ENCODE measurements around the gene GDF15. TPM values are rescaled to one million over a fixed set of nuclear protein-coding genes. Genes with fewer than 3 reads are reported as not detected.
"Not testable (repeated sequence)": the region's sequence is repeated elsewhere in the genome, so short reads cannot be mapped to it uniquely, and the experiment has no call there.

The GDF15 gene
- polyA plus RNA-seq, 3 donors: 0.36 TPM; not detected in 2

DNA sequence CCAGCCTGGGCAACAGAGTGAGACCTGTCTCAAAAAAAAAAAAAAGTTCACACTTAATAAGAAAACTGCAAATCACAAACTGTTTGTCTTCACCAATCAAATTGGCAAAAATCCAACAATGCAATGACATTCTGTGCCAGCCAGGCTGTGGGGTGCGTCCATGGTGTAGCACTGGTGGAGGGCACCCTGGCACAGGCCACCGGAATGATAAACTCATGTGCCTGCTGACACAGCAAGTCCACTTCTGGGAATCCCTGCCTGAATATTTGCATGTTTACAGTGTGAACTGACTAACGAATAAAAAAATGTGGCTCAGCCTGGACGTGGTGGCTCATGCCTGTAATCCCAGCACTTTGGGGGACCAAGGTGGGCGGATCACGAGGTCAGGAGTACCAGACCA lies 13.1 kb downstream of the GDF15 start:
- no peaks in the 10 kb centered on the region for H3K9me3 ChIP-seq (replicated peaks in 1 of 2; ENCODE audit: control insufficient read depth in 1 of 2, insufficient read depth in 1 of 2, low read length in 2 of 2)
- Mint-ChIP-seq H3K4me3 (no peak overlapping the region), H3K27me3 (ENCODE audit: low read depth in 3 of 3) (peaks cover 0 to 3% (median 0%) of the 10 kb centered on the region in 3 donors), H3K27ac (peak overlapping the region in 6 of 7 donors; percentile 18 to 98 (median 86)), H3K4me1 (peaks cover 63% of the 10 kb centered on the region), H3K36me3 (peaks cover 24 to 29% of the 10 kb centered on the region in 2 donors), H3K9me3 (peaks cover 0 to 2% (median 0%) of the 10 kb centered on the region in 7 donors)
- H4K20me1 ChIP-seq (ENCODE audit: insufficient read depth, low read length): peaks cover 30% of the 10 kb centered on the region
- no peaks in the 10 kb centered on the region for H3K27me3 ChIP-seq (ENCODE audit: control insufficient read depth in 2 of 2, insufficient read depth in 2 of 2, low read length in 2 of 2)
- DNase-seq: peak in 1 of 3 donors; percentile 49
- H3K36me3 ChIP-seq (replicated peaks in 1 of 2; ENCODE audit: control insufficient read depth in 1 of 2, insufficient read depth in 2 of 2, low read length in 2 of 2): peaks cover 18 to 24% of the 10 kb centered on the region in 2 donors
- H3K4me1 ChIP-seq (ENCODE audit: control insufficient read depth in 1 of 2, insufficient read depth in 2 of 2, low read length in 2 of 2): peaks cover 85 to 95% of the 10 kb centered on the region in 2 donors
- H2AFZ ChIP-seq (ENCODE audit: insufficient read depth, low read depth, low read length, poor library complexity, severe bottlenecking): no peak overlapping the region
- intact Hi-C loops (cut with micrococcal nuclease): no loop called here
- TF ChIP-seq, protein P1, sequence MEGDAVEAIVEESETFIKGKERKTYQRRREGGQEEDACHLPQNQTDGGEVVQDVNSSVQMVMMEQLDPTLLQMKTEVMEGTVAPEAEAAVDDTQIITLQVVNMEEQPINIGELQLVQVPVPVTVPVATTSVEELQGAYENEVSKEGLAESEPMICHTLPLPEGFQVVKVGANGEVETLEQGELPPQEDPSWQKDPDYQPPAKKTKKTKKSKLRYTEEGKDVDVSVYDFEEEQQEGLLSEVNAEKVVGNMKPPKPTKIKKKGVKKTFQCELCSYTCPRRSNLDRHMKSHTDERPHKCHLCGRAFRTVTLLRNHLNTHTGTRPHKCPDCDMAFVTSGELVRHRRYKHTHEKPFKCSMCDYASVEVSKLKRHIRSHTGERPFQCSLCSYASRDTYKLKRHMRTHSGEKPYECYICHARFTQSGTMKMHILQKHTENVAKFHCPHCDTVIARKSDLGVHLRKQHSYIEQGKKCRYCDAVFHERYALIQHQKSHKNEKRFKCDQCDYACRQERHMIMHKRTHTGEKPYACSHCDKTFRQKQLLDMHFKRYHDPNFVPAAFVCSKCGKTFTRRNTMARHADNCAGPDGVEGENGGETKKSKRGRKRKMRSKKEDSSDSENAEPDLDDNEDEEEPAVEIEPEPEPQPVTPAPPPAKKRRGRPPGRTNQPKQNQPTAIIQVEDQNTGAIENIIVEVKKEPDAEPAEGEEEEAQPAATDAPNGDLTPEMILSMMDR (IDR thresholded peaks at IDR 0.05): no peak
- peaks cover 74% of the 10 kb centered on the region for H3K79me2 ChIP-seq (ENCODE audit: insufficient read depth, low read length)
- peak overlapping the region in 1 of 2 donors; percentile 96 for H3K27ac ChIP-seq (ENCODE audit: low read depth in 1 of 2, low read length in 2 of 2)
- H3K4me2 ChIP-seq (replicated peaks; ENCODE audit: extremely low read depth, low read length, poor library complexity, severe bottlenecking): peak overlapping the region; percentile 51
- H3K9ac ChIP-seq (ENCODE audit: insufficient read depth, low read length, poor library complexity, severe bottlenecking): no peak overlapping the region
- H3K4me3 ChIP-seq (replicated peaks in 1 of 3; ENCODE audit: low read depth in 2 of 3, low read length in 3 of 3): peak overlapping the region in 1 of 3 experiments; percentile 100
- 39% methylated on average over 6 of the region's 6 CpGs for WGBS (ENCODE audit: insufficient coverage)

DNA sequence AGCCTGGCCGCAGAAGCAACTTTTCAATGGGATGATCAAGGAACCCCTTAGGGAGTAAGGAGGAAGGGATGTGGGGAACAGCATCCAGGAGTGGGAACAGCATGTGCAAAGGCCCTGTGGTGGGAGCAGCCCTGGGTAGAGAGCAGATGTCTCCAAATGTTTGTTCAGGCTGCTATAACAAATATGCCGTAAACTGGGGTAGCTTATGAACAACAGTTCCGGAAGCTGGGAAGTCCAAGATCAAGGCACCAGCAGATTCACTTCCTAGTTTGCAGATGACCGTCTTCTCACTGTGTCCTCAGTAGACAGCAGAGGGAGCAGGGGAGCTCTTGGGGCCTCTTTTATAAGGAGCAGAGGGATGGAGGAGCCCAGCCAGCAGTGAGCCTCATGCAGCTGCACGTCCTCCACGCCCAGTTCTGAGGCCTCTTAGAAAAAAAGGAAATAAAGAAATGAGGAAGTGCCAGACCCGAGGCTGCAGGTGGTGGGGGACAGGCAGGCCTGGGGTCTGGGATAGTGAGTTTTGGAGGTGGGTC lies 15.7 kb downstream of the GDF15 start:
- intact Hi-C loops (cut with micrococcal nuclease): loop anchor here (1.0 to 2.0 kb wide), 2 partner anchors 8 to 13 kb away; no protein-coding TSS in a partner anchor
- H3K4me3 Mint-ChIP-seq: peak overlapping the region; percentile 71 to 84
- Histone ChIP-seq H3K4me3 (replicated peaks in 1 of 3; ENCODE audit: low read depth in 2 of 3, low read length in 3 of 3) (peak overlapping the region in 1 of 3 experiments; percentile 70), H3K9ac (ENCODE audit: insufficient read depth, low read length, poor library complexity, severe bottlenecking) (peak overlapping the region; percentile 69), H3K27ac (ENCODE audit: low read depth in 1 of 2, low read length in 2 of 2) (peak overlapping the region; percentile 61 to 84), H3K9me3 (replicated peaks in 1 of 2; ENCODE audit: control insufficient read depth in 1 of 2, insufficient read depth in 1 of 2, low read length in 2 of 2) (no peaks in the 10 kb centered on the region), H3K36me3 (replicated peaks in 1 of 2; ENCODE audit: control insufficient read depth in 1 of 2, insufficient read depth in 2 of 2, low read length in 2 of 2) (peaks cover 0 to 2% of the 10 kb centered on the region in 2 donors), H2AFZ (ENCODE audit: insufficient read depth, low read depth, low read length, poor library complexity, severe bottlenecking) (no peak overlapping the region), H3K4me1 (ENCODE audit: control insufficient read depth in 1 of 2, insufficient read depth in 2 of 2, low read length in 2 of 2) (peaks cover 70 to 78% of the 10 kb centered on the region in 2 donors), H3K4me2 (replicated peaks; ENCODE audit: extremely low read depth, low read length, poor library complexity, severe bottlenecking) (peak overlapping the region; percentile 79), H3K27me3 (ENCODE audit: control insufficient read depth in 2 of 2, insufficient read depth in 2 of 2, low read length in 2 of 2) (no peaks in the 10 kb centered on the region), H3K79me2 (ENCODE audit: insufficient read depth, low read length) (peaks cover 50% of the 10 kb centered on the region), H4K20me1 (ENCODE audit: insufficient read depth, low read length) (peaks cover 8% of the 10 kb centered on the region)
- TF ChIP-seq, protein P1 (IDR thresholded peaks at IDR 0.05): peak; percentile 62
- DNase-seq: peak; percentile 96 to 97 (median 97)
- H3K27me3 Mint-ChIP-seq (ENCODE audit: low read depth in 3 of 3): peaks cover 0 to 3% (median 0%) of the 10 kb centered on the region in 3 donors
- H3K4me1 Mint-ChIP-seq: peaks cover 61% of the 10 kb centered on the region
- WGBS (ENCODE audit: insufficient coverage): 13% methylated on average over 6 of the region's 7 CpGs
- H3K36me3 Mint-ChIP-seq: peaks cover 3% of the 10 kb centered on the region in 2 donors
- peak overlapping the region; percentile 89 to 96 (median 94) for H3K27ac Mint-ChIP-seq
- peaks cover 0 to 2% (median 0%) of the 10 kb centered on the region in 7 donors for H3K9me3 Mint-ChIP-seq

DNA sequence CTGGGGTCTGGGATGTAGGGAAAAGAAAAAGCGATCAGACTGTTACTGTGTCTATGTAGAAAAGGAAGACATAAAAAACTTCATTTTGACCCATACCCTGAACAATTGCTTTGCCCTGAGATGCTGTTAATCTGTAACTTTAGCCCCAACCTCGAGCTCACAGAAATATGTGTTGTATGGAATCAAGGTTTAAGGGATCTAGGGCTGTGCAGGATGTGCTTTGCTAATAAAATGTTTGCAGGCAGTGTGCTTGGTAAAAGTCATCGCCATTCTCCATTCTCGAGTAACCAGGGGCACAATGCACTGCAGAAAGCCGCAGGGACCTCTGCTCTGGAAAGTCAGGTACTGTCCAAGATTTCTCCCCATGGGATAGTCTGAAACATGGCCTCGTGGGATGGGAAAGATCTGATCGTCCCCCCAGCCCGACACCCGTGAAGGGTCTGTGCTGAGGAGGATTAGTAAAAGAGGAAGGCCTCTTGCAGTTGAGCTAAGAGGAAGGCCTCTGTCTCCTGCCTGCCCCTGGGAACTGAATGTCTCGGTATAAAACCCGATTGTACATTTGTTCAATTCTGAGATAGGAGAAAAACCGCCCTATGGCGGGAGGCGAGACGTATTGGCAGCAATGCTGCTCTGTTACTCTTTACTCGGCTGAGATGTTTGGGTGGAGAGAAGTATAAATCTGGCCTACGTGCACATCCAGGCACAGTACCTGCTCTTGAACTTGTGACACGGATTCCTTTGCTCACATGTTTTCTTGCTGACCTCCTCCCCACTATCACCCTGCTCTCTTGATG lies 16.7 kb downstream of the GDF15 start:
- not testable (repeated sequence) for H4K20me1 ChIP-seq (ENCODE audit: insufficient read depth, low read length); H3K9me3 ChIP-seq (replicated peaks in 1 of 2; ENCODE audit: control insufficient read depth in 1 of 2, insufficient read depth in 1 of 2, low read length in 2 of 2); DNase-seq; H2AFZ ChIP-seq (ENCODE audit: insufficient read depth, low read depth, low read length, poor library complexity, severe bottlenecking); H3K9me3 Mint-ChIP-seq; H3K36me3 Mint-ChIP-seq; H3K27me3 Mint-ChIP-seq (ENCODE audit: low read depth in 3 of 3); H3K36me3 ChIP-seq (replicated peaks in 1 of 2; ENCODE audit: control insufficient read depth in 1 of 2, insufficient read depth in 2 of 2, low read length in 2 of 2); H3K27me3 ChIP-seq (ENCODE audit: control insufficient read depth in 2 of 2, insufficient read depth in 2 of 2, low read length in 2 of 2)
- Mint-ChIP-seq H3K4me1 (peaks cover 61% of the 10 kb centered on the region), H3K4me3 (peak overlapping the region; percentile 51 to 84), H3K27ac (peak overlapping the region; percentile 89 to 96 (median 94))
- Histone ChIP-seq H3K4me3 (replicated peaks in 1 of 3; ENCODE audit: low read depth in 2 of 3, low read length in 3 of 3) (peak overlapping the region in 1 of 3 experiments; percentile 70), H3K27ac (ENCODE audit: low read depth in 1 of 2, low read length in 2 of 2) (peak overlapping the region; percentile 44 to 84), H3K79me2 (ENCODE audit: insufficient read depth, low read length) (peaks cover 40% of the 10 kb centered on the region), H3K9ac (ENCODE audit: insufficient read depth, low read length, poor library complexity, severe bottlenecking) (peak overlapping the region; percentile 69), H3K4me2 (replicated peaks; ENCODE audit: extremely low read depth, low read length, poor library complexity, severe bottlenecking) (peak overlapping the region; percentile 79), H3K4me1 (ENCODE audit: control insufficient read depth in 1 of 2, insufficient read depth in 2 of 2, low read length in 2 of 2) (peaks cover 68 to 75% of the 10 kb centered on the region in 2 donors)
- intact Hi-C loops (cut with micrococcal nuclease): loop anchor here in 1 of 2 donors (2.0 kb wide), 1 partner anchor 14 kb away; no protein-coding TSS in a partner anchor
- 28% methylated on average over 10 of the region's 18 CpGs for WGBS (ENCODE audit: insufficient coverage)

All from CD14-positive monocyte (primary cell).